PC-3 (cell line): ENCODE results near the gene PMF1.

Experiments used
- CTCF ChIP-seq: fragments of 300-600 bp; sonication (generic); conservative IDR thresholded peaks from 2 replicates; pipeline ENCODE4 v1.5.1; 2017; ENCODE audit warnings: antibody characterized with exemption, low read depth, mild to moderate bottlenecking, low read length
- EZH2 ChIP-seq: fragments of 300-600 bp; sonication (generic); IDR thresholded peaks from one replicate; pipeline ENCODE4 v1.6.1; 2017; ENCODE audit warnings: antibody characterized with exemption, mild to moderate bottlenecking, low read length; ENCODE audit not compliant: unreplicated experiment
- EZH2phosphoT487 ChIP-seq: fragments of 300-600 bp; sonication (generic); IDR thresholded peaks from 2 replicates; pipeline ENCODE4 v1.6.1; 2018; ENCODE audit warnings: mild to moderate bottlenecking, antibody characterized with exemption, low read length, borderline replicate concordance

- TF ChIP-seq CTCF (no peak), EZH2 (no peak), EZH2phosphoT487 (no peak)
Measured at GRCh38 chr1:156258859-156259258, 46.1 kb downstream of the PMF1 start.
